MCF 10A (cell line): ENCODE data around the gene C2orf66. TPM values are rescaled to one million over a fixed set of nuclear protein-coding genes. Genes with fewer than 3 reads are reported as not detected.

ENCODE experiments used
- BruUV-seq: library from RNA; stranded (reverse); fragments of 400-500 nt; replicated peaks from 2 replicates; lab custom pipeline; 2021; lab: Mats Ljungman, UMichigan
- CTCF ChIA-PET: fragments of 300-600 bp; sonication (Branson Sonifier 250); formaldehyde crosslinking; extraction: SDS; loops from one replicate; lab custom pipeline; 2021; ENCODE audit warnings: antibody characterized with exemption, inconsistent platforms; lab: Yijun Ruan, JAX
- POLR2A ChIA-PET: fragments of 300-600, 350-650 bp; sonication (Branson Sonifier 250); formaldehyde crosslinking; extraction: SDS; loops from one replicate; lab custom pipeline; 2020; ENCODE audit warnings: antibody characterized with exemption, inconsistent platforms; lab: Yijun Ruan, JAX
- DNase-seq: peaks from one replicate; pipeline ENCODE4 v3.0.0-alpha.2; 2018; ENCODE audit not compliant: unreplicated experiment
- H3K27ac Mint-ChIP-seq: one replicate; pipeline ENCODE4 v1.8.0; 2022; ENCODE audit warnings: mild to moderate bottlenecking, low read depth, mixed read lengths; ENCODE audit not compliant: unreplicated experiment
- H3K27me3 Mint-ChIP-seq: one replicate; pipeline ENCODE4 v1.8.0; 2022; ENCODE audit warnings: mixed read lengths; ENCODE audit not compliant: insufficient read depth, unreplicated experiment
- H3K36me3 Mint-ChIP-seq: one replicate; pipeline ENCODE4 v1.8.0; 2022; ENCODE audit warnings: mild to moderate bottlenecking, moderate library complexity, mixed read lengths; ENCODE audit not compliant: insufficient read depth, unreplicated experiment
- H3K4me1 Mint-ChIP-seq: one replicate; pipeline ENCODE4 v1.8.0; 2022; ENCODE audit warnings: mixed read lengths; ENCODE audit not compliant: insufficient read depth, unreplicated experiment
- H3K4me3 Mint-ChIP-seq: one replicate; pipeline ENCODE4 v1.8.0; 2022; ENCODE audit warnings: mild to moderate bottlenecking, moderate library complexity, mixed read lengths; ENCODE audit not compliant: unreplicated experiment
- H3K9me3 Mint-ChIP-seq: one replicate; pipeline ENCODE4 v1.8.0; 2022; ENCODE audit warnings: mixed read lengths; ENCODE audit not compliant: unreplicated experiment
- intact Hi-C: fragments of 100-400 bp; cut with micrococcal nuclease; formaldehyde crosslinking; loops from 2 replicates; pipeline ENCODE4 v1.14.1; 2022
- total RNA-seq: library from RNA; stranded (reverse); gene quantifications from 2 replicates; pipeline ENCODE4 v1.2.3, GENCODE V29; 2022
- TF ChIP-seq, protein P1 (sequence below): fragments of 200-600 bp; IDR thresholded peaks from one replicate; pipeline ENCODE4 v1.8.0; 2022; ENCODE audit warnings: antibody characterized with exemption, mild to moderate bottlenecking; ENCODE audit not compliant: unreplicated experiment

C2orf66 gene
- total RNA-seq, 1 experiment from 2014 or later, result 0.61 TPM

DNA sequence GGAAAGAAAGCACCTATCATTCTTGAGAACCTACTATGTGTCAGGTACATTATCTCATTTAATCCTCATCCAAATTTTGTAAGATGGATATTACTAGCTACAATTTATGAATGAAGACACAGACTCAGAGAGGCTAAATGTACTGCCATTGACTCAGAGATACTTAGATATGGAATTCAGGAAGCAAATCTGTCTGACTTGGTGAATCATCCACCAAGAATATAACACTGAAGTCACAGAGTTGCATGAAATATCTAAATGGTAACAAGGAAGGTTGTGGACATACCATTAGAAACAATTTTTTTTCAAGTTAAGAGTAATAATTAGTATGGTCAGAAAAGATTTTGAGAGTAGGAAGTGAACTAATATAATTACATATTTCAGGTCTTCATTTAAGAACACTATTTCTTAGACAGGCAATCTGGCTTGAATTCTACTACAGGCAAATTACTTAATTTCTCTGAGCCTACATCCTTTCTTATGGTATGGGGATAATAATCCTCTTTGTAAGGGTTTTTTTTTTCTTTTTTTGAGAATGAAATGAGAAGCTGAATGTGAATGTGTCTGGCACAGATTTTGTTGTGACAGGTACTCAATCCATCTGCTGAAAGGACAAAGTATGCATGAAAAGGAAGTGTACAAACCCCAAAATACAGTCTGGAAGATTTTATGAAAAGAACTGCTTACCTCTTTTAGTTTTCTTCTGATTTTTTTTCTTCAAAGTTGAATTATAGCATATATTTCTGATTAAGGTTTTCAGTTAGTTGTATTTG lies 14.8 kb upstream of the C2orf66 start:
- BruUV-seq, result no TSS peak
- H3K4me1 Mint-ChIP-seq, result peaks cover 6% of the 10 kb centered on the region
- intact Hi-C loops, result no loop called here
- H3K9me3 Mint-ChIP-seq, result peaks cover 14% of the 10 kb centered on the region
- H3K4me3 Mint-ChIP-seq, result no peak overlapping the region
- ChIA-PET POLR2A (interaction anchor here (0.5 kb wide), 1 partner anchor 51 kb away, joined by 3 read pairs; no protein-coding TSS in a partner anchor), CTCF (interaction anchor here (1.2 kb wide), 1 partner anchor 21 kb away, joined by 4 read pairs; no protein-coding TSS in a partner anchor)
- H3K36me3 Mint-ChIP-seq, result peaks cover 7% of the 10 kb centered on the region
- peak; percentile 33 for DNase-seq
- no peaks in the 10 kb centered on the region for H3K27me3 Mint-ChIP-seq
- H3K27ac Mint-ChIP-seq, result no peak overlapping the region
- TF ChIP-seq, protein P1, sequence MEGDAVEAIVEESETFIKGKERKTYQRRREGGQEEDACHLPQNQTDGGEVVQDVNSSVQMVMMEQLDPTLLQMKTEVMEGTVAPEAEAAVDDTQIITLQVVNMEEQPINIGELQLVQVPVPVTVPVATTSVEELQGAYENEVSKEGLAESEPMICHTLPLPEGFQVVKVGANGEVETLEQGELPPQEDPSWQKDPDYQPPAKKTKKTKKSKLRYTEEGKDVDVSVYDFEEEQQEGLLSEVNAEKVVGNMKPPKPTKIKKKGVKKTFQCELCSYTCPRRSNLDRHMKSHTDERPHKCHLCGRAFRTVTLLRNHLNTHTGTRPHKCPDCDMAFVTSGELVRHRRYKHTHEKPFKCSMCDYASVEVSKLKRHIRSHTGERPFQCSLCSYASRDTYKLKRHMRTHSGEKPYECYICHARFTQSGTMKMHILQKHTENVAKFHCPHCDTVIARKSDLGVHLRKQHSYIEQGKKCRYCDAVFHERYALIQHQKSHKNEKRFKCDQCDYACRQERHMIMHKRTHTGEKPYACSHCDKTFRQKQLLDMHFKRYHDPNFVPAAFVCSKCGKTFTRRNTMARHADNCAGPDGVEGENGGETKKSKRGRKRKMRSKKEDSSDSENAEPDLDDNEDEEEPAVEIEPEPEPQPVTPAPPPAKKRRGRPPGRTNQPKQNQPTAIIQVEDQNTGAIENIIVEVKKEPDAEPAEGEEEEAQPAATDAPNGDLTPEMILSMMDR, result no peak

DNA sequence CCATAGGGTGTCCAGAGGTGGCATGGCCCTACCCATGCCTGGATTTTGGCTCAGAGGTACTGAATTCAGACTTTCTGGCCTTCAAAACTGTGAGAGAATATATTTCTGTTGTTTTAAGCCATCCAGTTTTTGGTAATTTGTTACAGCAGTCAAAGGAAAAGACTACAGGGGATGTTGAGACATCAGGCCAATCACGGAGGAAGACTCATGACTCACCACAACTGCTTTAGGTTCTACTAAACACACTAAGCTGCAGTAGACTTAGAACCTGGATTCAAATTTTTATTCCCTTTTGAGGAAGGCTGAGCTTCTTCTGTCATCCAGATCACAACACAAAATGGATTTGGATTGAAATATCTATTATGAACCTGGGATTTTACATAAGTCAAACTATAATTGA lies 12.0 kb upstream of the C2orf66 start:
- no peaks in the 10 kb centered on the region for H3K27me3 Mint-ChIP-seq
- DNase-seq, result peak; percentile 32
- H3K9me3 Mint-ChIP-seq, result peaks cover 14% of the 10 kb centered on the region
- no peaks in the 10 kb centered on the region for H3K36me3 Mint-ChIP-seq
- H3K4me3 Mint-ChIP-seq, result no peak overlapping the region
- ChIA-PET POLR2A (interaction anchor here (0.6 to 1.7 kb wide), 2 partner anchors 22 to 37 kb away, joined by 3 to 5 read pairs; partner anchors contain the start of gene GTF3C3), CTCF (interaction anchor here (0.5 to 0.7 kb wide), 3 partner anchors 26 to 1067 kb away, joined by 3 read pairs; no protein-coding TSS in a partner anchor)
- no peak overlapping the region for H3K27ac Mint-ChIP-seq
- H3K4me1 Mint-ChIP-seq, result peaks cover 6% of the 10 kb centered on the region
- intact Hi-C loops, result no loop called here
- no TSS peak for BruUV-seq
- TF ChIP-seq, protein P1, result no peak

DNA sequence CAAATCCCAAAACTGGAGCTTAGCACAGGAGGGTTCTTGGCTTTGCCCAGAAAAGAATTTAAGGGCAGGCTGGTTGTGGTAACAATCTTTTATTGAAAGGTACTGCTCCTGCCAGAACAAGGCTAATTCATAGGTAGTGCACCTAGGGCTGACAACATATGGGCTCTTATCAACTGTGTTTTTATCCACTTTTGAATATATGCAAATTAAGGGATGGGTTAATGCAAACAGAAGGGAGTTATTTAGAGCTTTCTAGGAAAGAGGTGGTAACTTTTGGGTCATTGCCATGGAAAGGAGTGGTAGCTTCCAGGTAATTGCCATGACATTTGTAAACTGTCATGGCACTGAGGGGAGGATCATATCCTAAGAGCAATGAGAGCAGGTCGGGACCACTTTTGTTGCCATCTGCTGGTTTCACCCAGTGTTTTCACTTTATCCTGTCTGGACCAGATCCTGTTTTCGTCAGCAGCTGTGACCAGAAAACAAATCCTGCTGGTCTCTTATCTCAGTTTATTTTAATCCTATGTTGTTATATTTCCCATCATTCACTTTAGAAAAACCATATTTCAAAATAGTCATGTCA lies 981 bp downstream of the C2orf66 start:
- H3K4me1 Mint-ChIP-seq, result peaks cover 6% of the 10 kb centered on the region
- intact Hi-C loops, result no loop called here
- no peak overlapping the region for H3K27ac Mint-ChIP-seq
- TF ChIP-seq, protein P1, result no peak
- no peaks in the 10 kb centered on the region for H3K27me3 Mint-ChIP-seq
- BruUV-seq, result no TSS peak
- DNase-seq, result no peak
- H3K9me3 Mint-ChIP-seq, result no peaks in the 10 kb centered on the region
- CTCF ChIA-PET, result interaction anchor here (1.1 kb wide), 1 partner anchor 15 kb away, joined by 4 read pairs; no protein-coding TSS in a partner anchor
- no peak overlapping the region for H3K4me3 Mint-ChIP-seq
- H3K36me3 Mint-ChIP-seq, result no peaks in the 10 kb centered on the region
- POLR2A ChIA-PET, result interaction anchor here (1.0 kb wide), 1 partner anchor 8 kb away, joined by 3 read pairs; the partner anchor contains the start of gene GTF3C3

DNA sequence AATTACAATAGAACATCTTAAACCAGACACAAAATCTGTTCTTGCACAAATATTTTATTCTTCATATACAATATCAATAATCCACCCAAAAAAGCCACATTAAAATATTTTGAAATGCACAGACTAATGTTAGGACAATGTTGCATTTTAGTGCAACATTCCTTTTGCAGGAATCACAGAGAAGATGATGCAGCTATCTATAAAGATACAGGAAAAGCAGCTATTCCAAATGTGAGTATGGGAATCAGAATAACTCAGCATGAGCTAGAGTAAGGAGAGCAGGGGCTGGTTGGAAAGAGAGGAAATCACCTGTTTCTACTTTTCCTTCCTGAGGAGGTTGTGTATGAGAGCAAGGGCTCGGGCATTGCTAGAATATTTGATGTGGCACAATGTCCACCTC lies 4.8 kb downstream of the C2orf66 start:
- no peak overlapping the region for H3K27ac Mint-ChIP-seq
- no TSS peak for BruUV-seq
- no peak for DNase-seq
- ChIA-PET CTCF (interaction anchor here (0.5 to 1.1 kb wide), 4 partner anchors 11 to 309 kb away, joined by 3 read pairs; no protein-coding TSS in a partner anchor), POLR2A (interaction anchor here (0.6 kb wide), 2 partner anchors 246 to 630 kb away, joined by 3 to 4 read pairs; no protein-coding TSS in a partner anchor)
- H3K36me3 Mint-ChIP-seq, result no peaks in the 10 kb centered on the region
- TF ChIP-seq, protein P1, result no peak
- no peaks in the 10 kb centered on the region for H3K27me3 Mint-ChIP-seq
- H3K4me3 Mint-ChIP-seq, result no peak overlapping the region
- intact Hi-C loops, result no loop called here
- peaks cover 28% of the 10 kb centered on the region for H3K4me1 Mint-ChIP-seq
- H3K9me3 Mint-ChIP-seq, result no peaks in the 10 kb centered on the region
